ENCODE results near the gene CDX2. TPM values are rescaled to one million over a fixed set of nuclear protein-coding genes. Genes with fewer than 3 reads are reported as not detected.
A peak's percentile ranks its signal among the peaks of the same experiment; 100 is the strongest.

CDX2 gene
- total and polyA plus RNA-seq, 2 experiments from 2014 or later, result not detected

DNA sequence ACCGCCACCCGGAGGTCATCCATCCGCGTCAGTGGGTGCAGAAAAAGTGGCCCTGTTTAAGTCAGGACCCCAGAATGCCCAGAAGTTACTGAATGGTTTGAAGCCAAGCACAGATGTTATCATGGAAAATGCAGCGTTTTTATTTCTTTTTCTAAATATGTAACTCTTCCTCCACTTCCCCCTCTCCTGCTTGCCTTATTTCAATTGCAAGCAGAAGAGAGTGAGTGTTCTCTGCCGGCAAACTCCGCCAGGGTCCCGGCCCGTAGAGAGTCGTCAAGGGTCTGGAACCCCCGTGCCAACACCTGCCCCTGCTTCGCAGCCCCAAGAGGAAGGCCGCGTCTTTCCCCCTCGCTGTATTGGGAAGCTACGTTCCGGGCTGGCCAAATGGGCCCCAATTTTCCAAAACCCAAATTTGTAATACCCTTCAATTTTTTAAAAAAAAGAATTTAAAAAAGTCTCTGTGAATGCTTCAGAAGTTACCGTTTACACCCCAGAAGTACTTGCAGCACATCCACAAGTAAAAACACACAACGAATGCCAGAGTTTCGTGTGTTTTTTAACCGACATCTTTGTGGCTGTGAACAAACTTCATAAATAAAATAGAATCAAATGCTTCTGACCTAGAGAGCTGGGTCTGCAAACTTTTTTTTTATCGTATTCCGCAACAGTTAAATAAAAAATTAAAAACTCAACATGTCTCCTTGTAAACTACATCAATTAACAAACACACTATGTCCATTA lies 50.0 kb downstream of the CDX2 start:
- ATAC-seq, result no peak
- H3K27ac Mint-ChIP-seq, result no peak overlapping the region
- H3K9me3 Mint-ChIP-seq, result peaks cover 7% of the 10 kb centered on the region; the same call in 2 of the 3 replicates

More for the DNA sequence above, 50.0 kb downstream of the CDX2 start:
- Histone ChIP-seq H3K27ac (ENCODE audit: low read depth) (no peak overlapping the region), H3K4me3 (0 out of 2 replicates have a peak overlapping the region, but pooled peaks have one; percentile 50), H3K9me2 (ENCODE audit: insufficient read depth) (no peaks in the 10 kb centered on the region), H3K27me3 (ENCODE audit: insufficient read depth) (peaks cover 100% of the 10 kb centered on the region), H3K4me1 (ENCODE audit: insufficient read depth) (peaks cover 55% of the 10 kb centered on the region), H2AFZ (no peak overlapping the region), H3K79me2 (replicated peaks; ENCODE audit: insufficient read depth) (no peaks in the 10 kb centered on the region), H3K4me2 (no peak overlapping the region), H4K20me1 (replicated peaks; ENCODE audit: insufficient read depth) (peaks cover 29% of the 10 kb centered on the region), H3K36me3 (ENCODE audit: insufficient read depth) (no peaks in the 10 kb centered on the region), H3F3A (replicated peaks; ENCODE audit: low read depth) (peaks cover 38% of the 10 kb centered on the region; the same call in 1 of the 2 replicates)
- peak; percentile 17 for DNase-seq (ENCODE audit: low spot score)
- TF ChIP-seq, protein P1, sequence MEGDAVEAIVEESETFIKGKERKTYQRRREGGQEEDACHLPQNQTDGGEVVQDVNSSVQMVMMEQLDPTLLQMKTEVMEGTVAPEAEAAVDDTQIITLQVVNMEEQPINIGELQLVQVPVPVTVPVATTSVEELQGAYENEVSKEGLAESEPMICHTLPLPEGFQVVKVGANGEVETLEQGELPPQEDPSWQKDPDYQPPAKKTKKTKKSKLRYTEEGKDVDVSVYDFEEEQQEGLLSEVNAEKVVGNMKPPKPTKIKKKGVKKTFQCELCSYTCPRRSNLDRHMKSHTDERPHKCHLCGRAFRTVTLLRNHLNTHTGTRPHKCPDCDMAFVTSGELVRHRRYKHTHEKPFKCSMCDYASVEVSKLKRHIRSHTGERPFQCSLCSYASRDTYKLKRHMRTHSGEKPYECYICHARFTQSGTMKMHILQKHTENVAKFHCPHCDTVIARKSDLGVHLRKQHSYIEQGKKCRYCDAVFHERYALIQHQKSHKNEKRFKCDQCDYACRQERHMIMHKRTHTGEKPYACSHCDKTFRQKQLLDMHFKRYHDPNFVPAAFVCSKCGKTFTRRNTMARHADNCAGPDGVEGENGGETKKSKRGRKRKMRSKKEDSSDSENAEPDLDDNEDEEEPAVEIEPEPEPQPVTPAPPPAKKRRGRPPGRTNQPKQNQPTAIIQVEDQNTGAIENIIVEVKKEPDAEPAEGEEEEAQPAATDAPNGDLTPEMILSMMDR (conservative IDR thresholded peaks at IDR 0.05; ENCODE audit: low read depth in 2 of 2), result no peak
- no peak for TF ChIP-seq JUNB (IDR thresholded peaks at IDR 0.05; ENCODE audit: unreplicated experiment)
- peak; percentile 64 for TF ChIP-seq EZH2phosphoT487 (IDR thresholded peaks at IDR 0.05; ENCODE audit: unreplicated experiment)
- TF ChIP-seq POLR2AphosphoS5 (IDR thresholded peaks at IDR 0.05; ENCODE audit: low read depth), result no peak
- TF ChIP-seq, protein P2, sequence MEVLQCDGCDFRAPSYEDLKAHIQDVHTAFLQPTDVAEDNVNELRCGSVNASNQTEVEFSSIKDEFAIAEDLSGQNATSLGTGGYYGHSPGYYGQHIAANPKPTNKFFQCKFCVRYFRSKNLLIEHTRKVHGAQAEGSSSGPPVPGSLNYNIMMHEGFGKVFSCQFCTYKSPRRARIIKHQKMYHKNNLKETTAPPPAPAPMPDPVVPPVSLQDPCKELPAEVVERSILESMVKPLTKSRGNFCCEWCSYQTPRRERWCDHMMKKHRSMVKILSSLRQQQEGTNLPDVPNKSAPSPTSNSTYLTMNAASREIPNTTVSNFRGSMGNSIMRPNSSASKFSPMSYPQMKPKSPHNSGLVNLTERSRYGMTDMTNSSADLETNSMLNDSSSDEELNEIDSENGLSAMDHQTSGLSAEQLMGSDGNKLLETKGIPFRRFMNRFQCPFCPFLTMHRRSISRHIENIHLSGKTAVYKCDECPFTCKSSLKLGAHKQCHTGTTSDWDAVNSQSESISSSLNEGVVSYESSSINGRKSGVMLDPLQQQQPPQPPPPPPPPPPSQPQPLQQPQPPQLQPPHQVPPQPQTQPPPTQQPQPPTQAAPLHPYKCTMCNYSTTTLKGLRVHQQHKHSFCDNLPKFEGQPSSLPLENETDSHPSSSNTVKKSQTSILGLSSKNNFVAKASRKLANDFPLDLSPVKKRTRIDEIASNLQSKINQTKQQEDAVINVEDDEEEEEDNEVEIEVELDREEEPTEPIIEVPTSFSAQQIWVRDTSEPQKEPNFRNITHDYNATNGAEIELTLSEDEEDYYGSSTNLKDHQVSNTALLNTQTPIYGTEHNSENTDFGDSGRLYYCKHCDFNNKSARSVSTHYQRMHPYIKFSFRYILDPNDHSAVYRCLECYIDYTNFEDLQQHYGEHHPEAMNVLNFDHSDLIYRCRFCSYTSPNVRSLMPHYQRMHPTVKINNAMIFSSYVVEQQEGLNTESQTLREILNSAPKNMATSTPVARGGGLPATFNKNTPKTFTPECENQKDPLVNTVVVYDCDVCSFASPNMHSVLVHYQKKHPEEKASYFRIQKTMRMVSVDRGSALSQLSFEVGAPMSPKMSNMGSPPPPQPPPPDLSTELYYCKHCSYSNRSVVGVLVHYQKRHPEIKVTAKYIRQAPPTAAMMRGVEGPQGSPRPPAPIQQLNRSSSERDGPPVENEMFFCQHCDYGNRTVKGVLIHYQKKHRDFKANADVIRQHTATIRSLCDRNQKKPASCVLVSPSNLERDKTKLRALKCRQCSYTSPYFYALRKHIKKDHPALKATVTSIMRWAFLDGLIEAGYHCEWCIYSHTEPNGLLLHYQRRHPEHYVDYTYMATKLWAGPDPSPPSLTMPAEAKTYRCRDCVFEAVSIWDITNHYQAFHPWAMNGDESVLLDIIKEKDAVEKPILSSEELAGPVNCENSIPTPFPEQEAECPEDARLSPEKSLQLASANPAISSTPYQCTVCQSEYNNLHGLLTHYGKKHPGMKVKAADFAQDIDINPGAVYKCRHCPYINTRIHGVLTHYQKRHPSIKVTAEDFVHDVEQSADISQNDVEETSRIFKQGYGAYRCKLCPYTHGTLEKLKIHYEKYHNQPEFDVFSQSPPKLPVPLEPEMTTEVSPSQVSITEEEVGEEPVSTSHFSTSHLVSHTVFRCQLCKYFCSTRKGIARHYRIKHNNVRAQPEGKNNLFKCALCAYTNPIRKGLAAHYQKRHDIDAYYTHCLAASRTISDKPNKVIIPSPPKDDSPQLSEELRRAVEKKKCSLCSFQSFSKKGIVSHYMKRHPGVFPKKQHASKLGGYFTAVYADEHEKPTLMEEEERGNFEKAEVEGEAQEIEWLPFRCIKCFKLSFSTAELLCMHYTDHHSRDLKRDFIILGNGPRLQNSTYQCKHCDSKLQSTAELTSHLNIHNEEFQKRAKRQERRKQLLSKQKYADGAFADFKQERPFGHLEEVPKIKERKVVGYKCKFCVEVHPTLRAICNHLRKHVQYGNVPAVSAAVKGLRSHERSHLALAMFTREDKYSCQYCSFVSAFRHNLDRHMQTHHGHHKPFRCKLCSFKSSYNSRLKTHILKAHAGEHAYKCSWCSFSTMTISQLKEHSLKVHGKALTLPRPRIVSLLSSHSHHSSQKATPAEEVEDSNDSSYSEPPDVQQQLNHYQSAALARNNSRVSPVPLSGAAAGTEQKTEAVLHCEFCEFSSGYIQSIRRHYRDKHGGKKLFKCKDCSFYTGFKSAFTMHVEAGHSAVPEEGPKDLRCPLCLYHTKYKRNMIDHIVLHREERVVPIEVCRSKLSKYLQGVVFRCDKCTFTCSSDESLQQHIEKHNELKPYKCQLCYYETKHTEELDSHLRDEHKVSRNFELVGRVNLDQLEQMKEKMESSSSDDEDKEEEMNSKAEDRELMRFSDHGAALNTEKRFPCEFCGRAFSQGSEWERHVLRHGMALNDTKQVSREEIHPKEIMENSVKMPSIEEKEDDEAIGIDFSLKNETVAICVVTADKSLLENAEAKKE (CRISPR knock-in tag; IDR thresholded peaks at IDR 0.05), result no peak
- peak; percentile 99 for TF ChIP-seq EZH2 (IDR thresholded peaks at IDR 0.05; ENCODE audit: low read depth, unreplicated experiment)
- no peak for TF ChIP-seq NANOG (IDR thresholded peaks at IDR 0.05; ENCODE audit: borderline replicate concordance)
- TF ChIP-seq, protein P3, sequence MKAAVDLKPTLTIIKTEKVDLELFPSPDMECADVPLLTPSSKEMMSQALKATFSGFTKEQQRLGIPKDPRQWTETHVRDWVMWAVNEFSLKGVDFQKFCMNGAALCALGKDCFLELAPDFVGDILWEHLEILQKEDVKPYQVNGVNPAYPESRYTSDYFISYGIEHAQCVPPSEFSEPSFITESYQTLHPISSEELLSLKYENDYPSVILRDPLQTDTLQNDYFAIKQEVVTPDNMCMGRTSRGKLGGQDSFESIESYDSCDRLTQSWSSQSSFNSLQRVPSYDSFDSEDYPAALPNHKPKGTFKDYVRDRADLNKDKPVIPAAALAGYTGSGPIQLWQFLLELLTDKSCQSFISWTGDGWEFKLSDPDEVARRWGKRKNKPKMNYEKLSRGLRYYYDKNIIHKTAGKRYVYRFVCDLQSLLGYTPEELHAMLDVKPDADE (IDR thresholded peaks at IDR 0.05), result no peak
- no peak for TF ChIP-seq STAT1 (IDR thresholded peaks at IDR 0.05; ENCODE audit: unreplicated experiment)
- TF ChIP-seq, protein P4, sequence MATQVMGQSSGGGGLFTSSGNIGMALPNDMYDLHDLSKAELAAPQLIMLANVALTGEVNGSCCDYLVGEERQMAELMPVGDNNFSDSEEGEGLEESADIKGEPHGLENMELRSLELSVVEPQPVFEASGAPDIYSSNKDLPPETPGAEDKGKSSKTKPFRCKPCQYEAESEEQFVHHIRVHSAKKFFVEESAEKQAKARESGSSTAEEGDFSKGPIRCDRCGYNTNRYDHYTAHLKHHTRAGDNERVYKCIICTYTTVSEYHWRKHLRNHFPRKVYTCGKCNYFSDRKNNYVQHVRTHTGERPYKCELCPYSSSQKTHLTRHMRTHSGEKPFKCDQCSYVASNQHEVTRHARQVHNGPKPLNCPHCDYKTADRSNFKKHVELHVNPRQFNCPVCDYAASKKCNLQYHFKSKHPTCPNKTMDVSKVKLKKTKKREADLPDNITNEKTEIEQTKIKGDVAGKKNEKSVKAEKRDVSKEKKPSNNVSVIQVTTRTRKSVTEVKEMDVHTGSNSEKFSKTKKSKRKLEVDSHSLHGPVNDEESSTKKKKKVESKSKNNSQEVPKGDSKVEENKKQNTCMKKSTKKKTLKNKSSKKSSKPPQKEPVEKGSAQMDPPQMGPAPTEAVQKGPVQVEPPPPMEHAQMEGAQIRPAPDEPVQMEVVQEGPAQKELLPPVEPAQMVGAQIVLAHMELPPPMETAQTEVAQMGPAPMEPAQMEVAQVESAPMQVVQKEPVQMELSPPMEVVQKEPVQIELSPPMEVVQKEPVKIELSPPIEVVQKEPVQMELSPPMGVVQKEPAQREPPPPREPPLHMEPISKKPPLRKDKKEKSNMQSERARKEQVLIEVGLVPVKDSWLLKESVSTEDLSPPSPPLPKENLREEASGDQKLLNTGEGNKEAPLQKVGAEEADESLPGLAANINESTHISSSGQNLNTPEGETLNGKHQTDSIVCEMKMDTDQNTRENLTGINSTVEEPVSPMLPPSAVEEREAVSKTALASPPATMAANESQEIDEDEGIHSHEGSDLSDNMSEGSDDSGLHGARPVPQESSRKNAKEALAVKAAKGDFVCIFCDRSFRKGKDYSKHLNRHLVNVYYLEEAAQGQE (IDR thresholded peaks at IDR 0.05; ENCODE audit: unreplicated experiment), result no peak
- no peak for TF ChIP-seq CREB1 (CRISPR knock-in tag; IDR thresholded peaks at IDR 0.05; ENCODE audit: low read depth)
- no peak for TF ChIP-seq ZNF331 (CRISPR knock-in tag; IDR thresholded peaks at IDR 0.05; ENCODE audit: low read depth)
- peaks cover 98% of the 10 kb centered on the region for H3K27me3 Mint-ChIP-seq (ENCODE audit: insufficient read depth, low read depth, poor library complexity)
- H3K4me3 Mint-ChIP-seq, result peak overlapping the region; percentile 38; the same call in 1 of the 3 replicates
- H3K4me1 Mint-ChIP-seq, result peaks cover 49% of the 10 kb centered on the region
- H3K36me3 Mint-ChIP-seq (ENCODE audit: low read depth), result no peaks in the 10 kb centered on the region; the same call in 1 of the 3 replicates
